T follicular helper cell (primary cell): Measurements from ENCODE around the gene ASAP2.
"Not testable (repeated sequence)": the region's sequence is repeated elsewhere in the genome, so short reads cannot be mapped to it uniquely, and the experiment has no call there.

ENCODE experiments used
- DNase-seq: peaks from one replicate; pipeline ENCODE4 v3.0.0-alpha.2; 2020; ENCODE audit warnings: low read depth

Gene ASAP2

DNA sequence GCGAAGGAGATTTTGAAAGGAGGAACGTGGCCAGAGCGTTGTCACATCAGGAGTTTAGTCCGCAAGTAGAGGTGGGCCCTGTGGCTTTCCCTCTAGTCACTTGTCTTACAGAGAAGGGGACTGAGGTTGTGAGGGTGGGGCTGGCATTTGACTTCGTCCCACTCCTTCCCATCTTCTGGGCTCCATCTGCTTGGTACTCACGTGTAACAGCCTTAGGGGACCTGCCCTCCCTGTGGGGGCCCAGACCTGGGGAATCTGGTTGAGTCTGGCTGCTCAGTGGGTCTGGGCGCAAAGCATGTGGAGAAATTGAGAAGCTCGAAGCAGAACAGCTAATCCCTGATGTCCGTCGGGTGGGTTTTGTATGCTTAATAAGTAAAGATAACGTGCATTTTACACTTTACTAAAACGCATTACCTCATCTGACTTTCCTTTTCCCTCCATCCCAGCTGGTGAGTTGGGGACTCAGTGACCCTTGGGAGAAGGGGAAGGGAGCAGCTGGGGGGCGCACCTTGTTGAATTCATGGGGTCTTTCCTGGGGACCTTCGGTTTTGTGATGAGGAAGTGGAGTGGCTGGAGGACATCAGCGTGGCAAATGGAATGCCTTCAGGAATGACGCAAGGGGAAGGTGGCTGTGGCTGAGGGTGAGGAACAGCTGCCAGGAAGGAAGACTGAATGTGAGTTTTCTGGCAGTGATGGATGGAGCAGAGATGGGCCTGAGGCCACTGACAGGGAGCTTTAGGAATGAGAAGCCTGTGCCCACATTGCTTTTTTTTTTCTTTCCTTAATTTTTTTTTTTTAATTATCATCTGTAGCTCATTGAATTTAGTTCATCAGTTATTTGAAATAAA lies 44.8 kb downstream of the ASAP2 start:
- no peak for DNase-seq

DNA sequence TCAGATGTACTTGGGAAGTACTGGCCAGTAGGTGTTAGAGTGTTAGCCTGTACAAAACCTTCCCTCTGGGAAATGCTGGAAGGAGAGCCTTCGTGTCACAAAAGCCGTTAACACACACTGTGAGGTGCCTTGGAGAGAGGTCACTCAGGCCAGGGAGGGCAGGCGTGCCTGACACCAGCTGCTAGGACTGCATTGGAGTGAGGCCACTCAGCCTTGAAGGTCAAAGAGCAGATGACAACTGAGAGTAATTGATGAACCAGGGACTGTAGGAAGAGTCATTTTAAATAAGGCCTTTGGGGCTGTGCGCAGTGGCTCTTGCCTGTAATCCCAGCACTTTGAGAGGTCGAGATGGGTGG lies 45.4 kb downstream of the ASAP2 start:
- DNase-seq = no peak

DNA sequence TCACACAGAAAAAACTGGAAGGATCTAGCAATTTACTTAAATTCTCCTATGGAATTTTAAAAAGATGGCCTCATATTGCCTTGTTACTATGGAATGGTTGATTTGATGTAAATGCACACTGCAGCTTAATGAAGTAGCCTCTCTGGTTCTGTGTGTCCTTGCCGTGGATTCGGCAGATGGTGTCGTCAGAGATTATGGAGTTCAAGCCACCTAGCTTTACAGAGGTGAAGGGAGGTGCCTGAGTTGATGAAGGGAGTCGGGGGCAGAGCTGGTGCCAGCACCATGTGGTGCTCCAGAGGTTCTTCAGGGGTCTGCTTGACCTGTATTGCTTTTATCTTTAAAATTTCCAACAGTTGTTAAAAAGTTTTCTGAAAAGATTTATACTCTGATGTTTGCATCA lies 48.8 kb downstream of the ASAP2 start:
- DNase-seq = no peak

DNA sequence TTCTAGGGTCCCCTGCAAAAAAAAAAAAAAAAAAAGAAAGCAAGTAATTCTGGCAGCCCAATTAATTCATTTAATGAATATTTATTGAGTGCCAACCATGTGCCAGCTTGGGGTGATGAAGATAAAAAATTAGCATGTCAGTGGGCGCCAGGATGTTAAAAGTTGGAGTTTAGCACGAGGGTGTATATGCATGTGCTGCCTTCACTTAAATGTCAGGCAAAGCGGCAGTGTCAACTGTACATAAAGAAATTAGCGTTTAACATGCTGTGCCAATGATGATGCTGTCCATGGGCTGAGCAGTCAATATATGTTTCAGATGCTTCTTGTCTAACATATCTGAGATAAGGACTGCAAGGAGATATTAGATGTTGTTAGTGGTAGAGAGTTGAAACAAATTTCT lies 49.5 kb downstream of the ASAP2 start:
- DNase-seq = no peak

DNA sequence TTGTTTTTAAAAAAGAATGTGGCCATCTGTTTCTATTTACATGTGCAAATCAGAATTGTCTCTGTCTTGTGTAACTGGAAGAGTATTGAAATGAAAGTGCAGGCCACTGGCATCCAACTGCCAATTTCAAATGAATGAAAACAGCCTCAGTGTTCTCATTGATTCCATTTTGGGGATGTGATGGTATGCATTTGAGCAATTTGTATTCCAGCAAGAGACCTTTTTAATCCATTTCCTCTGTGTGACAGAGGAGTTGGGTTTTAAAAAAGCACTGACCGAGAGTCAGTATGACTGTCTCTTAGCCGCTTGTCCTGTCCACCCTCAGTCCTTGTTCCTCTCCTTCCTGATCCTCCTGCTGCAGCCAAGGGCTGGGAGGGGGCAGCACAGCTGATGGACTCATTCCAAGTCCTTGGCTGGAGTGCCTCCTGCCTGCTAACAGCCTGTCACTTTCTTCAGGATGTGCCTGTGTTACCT lies 50.0 kb downstream of the ASAP2 start:
- DNase-seq = no peak

DNA sequence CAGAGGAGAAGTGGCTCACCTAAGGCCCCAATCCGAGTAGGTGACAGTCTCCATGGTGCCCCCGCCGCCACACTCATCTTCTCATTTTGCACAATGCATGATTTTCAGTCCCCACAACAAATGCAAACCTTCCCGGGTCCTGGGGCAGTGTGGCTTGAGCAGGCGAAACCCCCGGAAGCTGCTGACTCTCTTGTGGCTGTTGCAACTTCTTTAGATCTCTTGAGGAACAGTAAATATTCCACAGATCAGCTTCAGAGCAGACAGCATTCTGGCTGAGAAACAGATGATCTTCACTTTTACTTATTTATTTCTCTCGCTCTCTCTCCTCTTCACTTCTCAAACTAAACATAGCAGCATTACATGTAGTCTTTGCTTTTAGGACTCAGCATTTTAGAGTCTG lies 51.9 kb downstream of the ASAP2 start:
- DNase-seq = no peak

DNA sequence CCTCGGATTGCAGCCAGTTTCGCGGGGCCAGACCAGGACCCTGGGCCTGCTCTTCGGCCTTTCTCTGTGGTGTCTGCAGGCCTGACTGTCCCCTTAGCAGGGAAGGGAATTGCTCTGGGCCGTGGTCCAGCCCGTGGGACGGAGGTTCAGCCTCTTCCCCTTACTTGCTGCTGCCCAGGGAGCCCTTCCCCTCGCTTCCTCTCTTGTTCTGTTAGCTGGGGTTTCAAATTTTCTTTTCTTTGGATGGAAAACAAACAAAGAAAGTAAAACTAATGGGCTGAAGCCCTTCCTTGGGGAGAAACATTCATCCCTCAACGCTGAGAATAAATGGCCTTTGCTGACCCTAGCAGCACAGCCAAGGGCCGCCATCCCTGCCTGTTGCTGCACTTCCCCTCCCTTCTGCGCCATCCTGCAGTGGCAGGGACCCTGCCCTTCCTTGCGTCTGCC lies 52.4 kb downstream of the ASAP2 start:
- no peak for DNase-seq

DNA sequence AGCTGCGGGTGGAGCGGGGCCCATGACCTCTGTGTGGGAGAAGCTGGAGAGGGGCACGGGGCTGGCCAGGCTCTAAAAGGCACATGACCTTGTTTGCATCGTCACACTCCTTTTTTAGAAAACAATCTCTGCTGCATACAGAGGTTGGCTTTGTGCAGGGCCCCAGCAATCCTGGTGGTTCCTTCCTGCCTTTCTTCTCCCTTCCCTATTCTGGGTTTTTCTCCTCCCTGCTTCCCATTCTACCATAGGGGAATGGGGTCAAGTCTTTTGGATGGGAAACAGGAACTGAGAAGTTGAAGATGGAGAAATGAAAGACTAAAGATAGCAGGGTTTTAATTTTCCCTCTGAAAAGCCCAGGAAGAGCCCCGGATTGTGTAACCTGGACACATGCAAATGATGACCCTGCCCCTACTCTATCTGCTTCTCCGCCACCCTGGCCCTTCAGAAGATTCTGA lies 53.9 kb downstream of the ASAP2 start:
- DNase-seq = no peak

DNA sequence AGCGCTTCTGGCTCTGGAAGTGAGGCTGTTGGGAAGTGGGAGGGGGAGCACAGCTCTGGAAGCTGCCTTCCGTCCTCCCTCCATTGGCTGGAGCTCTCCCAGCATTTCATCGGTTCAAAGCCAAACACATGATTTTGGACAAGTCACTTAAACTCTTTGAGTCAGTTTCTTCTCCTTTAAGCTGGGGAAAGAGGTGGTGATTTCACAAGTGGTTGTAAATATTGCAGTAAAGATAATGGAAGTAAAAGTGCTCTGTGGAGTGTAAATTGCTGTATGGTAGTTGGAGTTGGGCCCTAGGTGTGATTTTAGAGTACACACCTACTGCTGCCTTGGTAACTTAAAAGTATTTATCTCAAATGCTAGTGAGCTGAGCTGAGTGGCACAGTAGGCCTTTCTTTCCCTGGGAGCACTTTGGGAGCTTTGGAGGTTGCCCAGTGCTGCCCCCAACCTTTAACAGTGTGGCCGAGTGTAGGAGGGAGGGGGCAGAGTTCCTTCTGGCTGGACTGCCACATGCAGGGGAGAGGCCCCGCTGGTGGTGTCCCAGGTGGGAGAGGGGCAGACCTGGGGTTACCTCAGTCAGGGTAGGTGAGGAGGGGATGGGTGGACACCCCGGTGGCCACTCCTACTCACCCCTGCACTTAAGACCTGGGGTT lies 54.7 kb downstream of the ASAP2 start:
- DNase-seq = no peak

DNA sequence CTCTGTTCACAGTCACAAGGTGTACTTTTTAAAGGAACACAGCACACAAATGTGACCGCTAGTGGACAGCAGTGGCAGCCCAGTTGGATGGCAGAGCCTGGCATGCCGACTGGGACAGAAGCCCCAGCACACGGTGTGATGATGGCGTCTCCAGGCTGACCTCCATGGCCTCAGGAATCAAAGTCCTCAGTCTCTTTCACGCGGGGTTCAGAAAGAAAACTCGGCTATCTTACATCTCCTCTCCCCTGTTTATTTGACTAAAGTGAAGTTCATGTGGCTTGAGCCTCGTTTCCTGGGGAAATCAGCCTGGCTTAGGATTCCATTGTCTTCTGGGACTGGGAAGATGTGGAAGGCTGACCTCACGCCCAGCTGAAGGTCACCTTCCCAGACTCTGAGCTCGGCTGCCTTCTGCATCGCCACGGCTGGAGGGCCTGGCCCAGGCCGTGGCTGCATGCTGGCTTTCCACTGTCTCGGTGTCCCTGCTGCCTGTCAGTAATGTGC lies 56.1 kb downstream of the ASAP2 start:
- no peak for DNase-seq

DNA sequence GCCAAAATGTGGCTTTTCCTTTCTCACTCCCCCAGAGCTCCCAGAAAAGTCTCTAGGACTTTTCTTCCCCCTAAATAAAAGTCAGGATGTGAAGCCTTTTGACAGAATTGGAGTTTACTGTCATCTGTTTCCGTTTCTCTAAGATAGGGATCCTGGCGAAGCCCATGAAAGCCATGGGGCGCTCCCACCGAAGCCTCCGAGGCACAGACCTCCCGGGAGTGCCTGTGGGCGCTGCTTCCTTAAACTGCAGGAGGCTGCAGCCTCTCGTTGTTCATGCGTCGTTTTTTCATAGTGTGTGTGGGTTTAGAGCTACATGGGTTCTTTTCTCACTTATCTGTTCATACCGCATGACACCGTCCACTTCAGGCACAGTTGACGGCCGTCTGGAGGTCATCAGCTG lies 56.8 kb downstream of the ASAP2 start:
- no peak for DNase-seq

DNA sequence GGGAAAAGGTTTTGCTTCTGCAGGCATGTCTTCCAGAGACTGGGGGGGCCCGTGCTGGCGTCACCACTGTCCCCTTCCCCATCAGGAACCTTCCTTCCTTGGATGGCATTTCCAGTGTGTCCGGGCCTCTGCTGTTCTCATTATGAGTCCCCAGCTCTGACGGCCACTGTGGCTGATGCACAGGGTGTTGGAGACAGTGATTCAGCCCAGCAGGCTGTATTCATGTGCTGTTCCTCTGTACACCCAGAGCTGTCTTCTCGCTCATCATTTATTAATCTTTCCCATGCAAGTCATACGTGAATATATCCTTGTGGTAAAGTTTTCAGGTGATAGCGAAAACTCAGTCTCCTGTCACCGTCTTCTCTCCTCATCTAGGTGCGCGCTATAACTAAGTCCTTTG lies 57.7 kb downstream of the ASAP2 start:
- no peak for DNase-seq

DNA sequence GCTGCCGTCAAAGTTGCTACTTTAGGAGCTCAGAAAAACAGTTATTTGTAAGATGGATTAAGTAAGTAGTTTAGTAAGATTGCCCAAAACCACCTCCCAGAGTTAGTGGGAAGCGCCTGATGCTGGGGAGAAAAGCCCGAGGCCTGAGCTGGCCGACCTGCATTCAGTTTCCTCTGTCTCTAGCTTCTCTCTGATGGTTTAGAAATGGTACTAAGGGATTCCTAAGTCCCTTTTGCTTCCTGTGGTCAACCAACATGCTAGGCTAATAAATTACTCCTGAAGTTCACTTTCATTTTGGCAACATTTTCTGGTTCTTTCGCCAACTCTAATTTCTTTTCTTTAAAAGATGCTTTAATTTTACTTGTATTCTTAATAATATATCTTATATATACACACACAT lies 60.1 kb downstream of the ASAP2 start:
- DNase-seq = no peak

DNA sequence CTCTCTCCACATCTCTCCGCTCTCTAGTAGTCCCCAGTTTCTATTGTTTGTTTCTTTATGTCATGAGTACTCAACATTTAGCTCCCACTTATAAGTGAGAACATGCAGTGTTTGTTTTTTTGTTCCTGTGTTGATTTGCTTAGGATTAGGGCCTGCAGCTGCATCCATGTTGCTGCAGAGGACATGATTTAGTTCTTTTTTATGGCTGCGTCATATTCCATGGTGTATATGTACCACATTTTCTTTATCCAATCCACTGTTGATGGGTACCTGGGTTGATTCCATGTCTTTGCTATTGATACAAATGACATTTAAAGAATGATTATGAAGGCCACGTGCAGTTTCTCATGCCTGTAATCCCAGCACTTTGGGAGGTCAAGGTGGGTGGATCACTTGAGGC lies 60.7 kb downstream of the ASAP2 start:
- DNase-seq = not testable (repeated sequence)

DNA sequence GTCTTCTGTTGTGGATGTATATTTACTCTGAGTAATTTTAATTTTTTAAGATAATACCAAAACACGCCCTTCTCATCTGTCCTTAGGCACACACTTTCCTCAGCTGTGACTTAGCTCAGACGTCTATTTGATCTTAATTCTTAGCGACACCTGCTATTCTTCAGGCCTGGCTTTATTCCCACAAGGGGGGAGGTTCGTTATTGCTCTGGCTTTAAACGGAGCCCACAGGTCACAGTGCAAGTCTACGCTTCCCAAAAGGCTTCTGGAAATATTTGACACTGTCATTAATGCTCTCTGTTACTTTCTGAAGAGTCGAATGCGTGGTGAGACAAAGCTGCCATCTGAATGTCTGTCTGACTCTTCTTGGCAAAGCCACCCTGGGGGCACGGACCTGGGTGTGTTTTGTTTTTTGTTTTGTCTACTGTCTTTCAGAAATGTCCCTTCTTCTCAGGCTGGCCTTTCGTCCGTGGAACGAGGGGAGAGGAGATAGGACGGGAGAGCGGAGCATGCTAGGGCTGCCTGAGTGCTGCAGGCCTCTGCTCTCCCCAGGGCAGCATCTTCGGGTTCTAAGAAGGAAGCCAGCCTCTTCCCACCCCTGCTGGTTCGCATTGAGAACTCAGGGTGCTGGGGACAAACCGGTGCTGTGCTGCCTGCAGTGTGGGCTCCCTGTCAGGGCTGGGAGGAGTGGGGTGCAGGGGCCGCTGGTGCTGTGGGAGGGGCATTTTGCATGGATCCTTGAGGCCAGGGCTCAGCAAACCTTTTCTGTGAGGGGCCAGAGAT lies 61.9 kb downstream of the ASAP2 start:
- DNase-seq = no peak

DNA sequence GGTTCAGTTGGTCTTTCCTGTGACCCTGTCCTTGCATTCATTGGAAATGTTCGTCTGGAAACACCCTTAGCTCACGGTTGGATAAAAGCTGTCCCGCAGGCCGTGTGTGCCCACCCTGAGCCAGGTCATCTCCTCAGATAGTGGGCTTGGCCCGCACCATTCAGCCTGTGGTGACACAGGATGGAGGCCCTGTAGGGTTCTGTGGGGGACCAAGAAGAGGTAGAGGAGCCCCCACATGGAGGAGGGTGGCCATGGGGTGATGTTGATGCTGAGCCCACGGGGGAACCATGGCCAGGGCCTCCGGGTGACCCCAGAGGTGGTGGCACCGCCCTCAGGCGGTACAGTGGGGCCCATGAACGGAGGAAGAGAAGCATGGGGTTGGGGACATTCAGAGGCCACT lies 62.7 kb downstream of the ASAP2 start:
- no peak for DNase-seq

DNA sequence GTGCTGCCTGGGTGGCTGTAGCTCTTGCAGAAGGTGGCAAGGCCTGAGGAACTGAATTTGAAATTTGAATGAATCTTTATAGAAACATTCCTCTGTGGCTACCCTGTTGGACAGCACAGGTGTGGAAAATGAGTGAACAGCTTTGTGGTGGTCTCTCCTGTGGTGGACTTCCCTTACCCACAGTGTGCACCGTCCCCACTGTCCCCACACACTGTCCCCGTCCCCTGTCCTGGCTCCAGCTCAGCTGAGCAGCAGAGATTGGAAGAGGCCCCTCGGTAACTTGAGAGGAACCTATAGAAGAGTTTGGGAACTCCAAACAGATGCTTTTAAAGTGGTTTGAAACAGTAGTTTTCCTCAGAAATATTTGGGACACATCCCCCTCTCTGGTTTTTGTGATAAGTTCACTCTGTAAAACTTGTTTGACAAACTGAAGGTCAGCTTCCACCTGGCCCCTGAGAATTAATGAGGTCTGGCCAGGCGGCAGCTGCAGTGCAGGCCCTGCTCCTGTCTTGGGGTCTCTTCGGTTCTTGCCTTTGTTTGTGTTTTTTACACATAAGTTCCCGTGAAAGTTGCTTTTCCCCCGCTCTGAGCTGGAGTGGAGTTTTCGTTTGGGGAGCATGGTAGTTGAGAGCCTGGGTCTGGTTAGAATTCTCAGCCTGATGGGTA lies 63.2 kb downstream of the ASAP2 start:
- DNase-seq = no peak

DNA sequence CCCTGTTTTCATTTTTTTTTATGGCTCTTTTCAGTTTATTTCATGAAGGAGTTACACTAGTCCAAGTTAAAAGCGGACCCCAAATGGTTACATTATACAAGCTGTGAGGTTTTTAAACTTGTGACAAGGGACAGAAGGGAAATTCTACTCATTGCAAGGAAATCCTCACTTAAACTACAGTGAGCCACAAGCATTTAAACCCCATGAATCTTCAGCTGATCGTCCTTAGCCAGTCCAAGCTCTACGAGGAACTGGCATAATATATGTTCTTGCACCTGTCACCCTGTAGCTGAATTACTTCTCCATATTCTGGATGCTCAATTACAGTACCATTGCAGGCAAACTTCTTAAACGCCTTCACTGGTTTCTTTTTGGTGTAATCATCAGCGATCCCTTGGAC lies 64.5 kb downstream of the ASAP2 start:
- no peak for DNase-seq

DNA sequence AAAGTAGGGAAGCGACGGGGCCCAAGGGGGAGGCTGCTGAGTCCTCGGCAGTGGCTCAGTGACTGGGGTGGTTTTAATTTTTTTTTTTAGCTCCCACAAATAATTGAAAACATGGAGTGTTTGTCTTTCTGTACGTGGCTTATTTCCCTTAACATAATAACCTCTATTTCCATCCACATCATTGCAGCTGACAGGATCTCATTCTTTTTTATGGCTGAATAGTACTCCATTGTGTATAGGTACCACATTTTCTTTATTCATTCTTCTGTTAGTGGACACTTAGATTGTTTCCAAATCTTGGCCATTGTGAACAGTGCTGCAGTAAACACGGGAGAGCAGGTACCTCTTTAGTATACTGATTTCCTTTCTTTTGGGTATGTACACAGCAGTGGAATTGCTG lies 65.1 kb downstream of the ASAP2 start:
- DNase-seq = no peak

DNA sequence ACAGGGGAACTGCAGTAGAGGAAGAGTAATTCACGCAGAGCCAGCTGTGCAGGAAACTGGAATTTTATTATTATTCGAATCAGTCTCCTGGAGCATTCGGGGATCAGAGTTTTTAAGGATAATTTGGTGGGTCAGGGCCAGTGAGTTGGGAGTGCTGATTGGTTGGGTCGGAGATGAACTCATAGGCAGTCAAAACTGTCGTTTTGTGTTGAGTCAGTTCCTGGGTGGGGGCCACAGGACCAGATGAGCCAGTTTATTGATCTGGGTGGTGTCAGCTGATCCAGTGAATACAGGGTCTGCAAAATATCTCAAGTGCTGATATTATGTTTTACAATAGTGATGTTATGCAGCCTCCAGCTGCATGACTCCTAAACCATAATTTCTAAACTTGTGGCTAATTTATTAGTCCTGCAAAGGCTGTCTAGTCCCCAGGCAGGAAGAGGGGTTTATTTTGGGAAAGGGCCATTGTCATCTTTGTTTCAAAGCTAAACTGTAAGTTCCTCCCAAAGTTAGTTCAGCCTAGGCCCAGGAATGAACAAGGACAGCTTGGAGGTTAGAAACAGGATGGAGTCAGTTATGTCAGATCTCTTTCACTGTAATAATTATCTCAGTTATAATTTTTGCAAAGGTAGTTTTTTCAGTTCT lies 67.0 kb downstream of the ASAP2 start:
- DNase-seq = no peak

DNA sequence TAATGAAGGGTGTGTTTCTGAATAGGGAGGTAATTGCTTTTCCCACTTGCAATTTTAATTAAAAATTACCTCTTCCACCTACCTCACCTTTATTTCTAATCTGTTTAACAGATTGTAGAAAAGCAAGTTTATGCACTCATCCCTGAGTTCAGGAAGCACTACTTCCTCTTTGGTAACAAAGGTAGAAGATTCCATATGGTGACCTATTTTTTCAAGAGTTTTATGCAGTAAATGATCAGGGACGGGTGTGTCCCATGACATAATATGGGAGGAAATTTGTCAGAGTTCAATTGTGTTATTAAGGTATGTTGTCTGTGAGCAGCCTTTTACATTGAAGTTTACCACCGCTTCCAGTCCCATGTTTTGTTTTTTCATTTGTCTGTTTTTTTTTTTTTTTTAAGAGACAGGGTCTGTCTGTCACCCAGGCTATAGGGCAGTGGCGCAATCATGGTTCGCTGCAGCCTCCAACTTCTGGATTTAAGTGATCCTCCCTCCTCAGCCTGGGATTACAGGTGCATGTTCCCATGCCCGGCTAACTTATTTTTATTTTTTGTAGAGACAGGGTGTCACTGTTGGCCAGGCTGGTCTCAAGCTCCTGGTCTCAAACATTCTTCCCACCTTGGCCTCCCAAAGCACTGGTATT lies 68.2 kb downstream of the ASAP2 start:
- DNase-seq = no peak
